Dermis lymphatic vessel endothelial cell (primary cell): Measurements from ENCODE around the gene SLC27A1. TPM values are rescaled to one million over a fixed set of nuclear protein-coding genes. Genes with fewer than 3 reads are reported as not detected.

Experiments used
- total RNA-seq: library from RNA; depleted of rRNA; stranded (reverse); fragments of >200 nt; gene quantifications from 2 replicates; pipeline ENCODE4 v1.2.1, GENCODE V29; 2014

SLC27A1 gene
- total RNA-seq = 18.3 and 23.0 TPM in 2 replicates

GRCh38 chr19:17470068-17470841 is at the start of gene SLC27A1:
SLC27A1 (plus strand) TSS chr19:17470524; CDS start chr19:17470541, 17 bp downstream.

GRCh38 chr19:17448131-17448967 is 22.0 kb upstream of the SLC27A1 start, which contains the start of gene TMEM221:
TMEM221 (minus strand) TSS chr19:17448668; CDS start chr19:17448462, 206 bp downstream.

GRCh38 chr19:17460372-17461230 is 9.7 kb upstream of the SLC27A1 start, which contains the start of gene NXNL1:
NXNL1 (minus strand) TSS chr19:17460926; CDS start chr19:17460869, 57 bp downstream.

GRCh38 chr19:17555480-17555928 is 85.2 kb downstream of the SLC27A1 start, which contains the start of gene COLGALT1:
COLGALT1 (plus strand) TSS chr19:17555649; CDS start chr19:17555714, 65 bp downstream.

Other genes with a start within 250 kb of the SLC27A1 start
- 3.5 and 7.2 TPM in 2 replicates for gene OCEL1, start 244.3 kb upstream of the SLC27A1 start, total RNA-seq
- gene NR2F6, start 224.6 kb upstream of the SLC27A1 start, total RNA-seq = 26.0 and 27.7 TPM in 2 replicates
- 33.1 and 37.3 TPM in 2 replicates for gene USHBP1, start 205.8 kb upstream of the SLC27A1 start, total RNA-seq
- gene BABAM1, start 203.1 kb upstream of the SLC27A1 start, total RNA-seq = 57.4 and 70.9 TPM in 2 replicates
- 0.33 and 0.43 TPM in 2 replicates for gene ANKLE1, start 188.6 kb upstream of the SLC27A1 start, total RNA-seq
- 4.7 and 7.6 TPM in 2 replicates for gene ABHD8, start 167.1 kb upstream of the SLC27A1 start, total RNA-seq
- gene MRPL34, start 164.7 kb upstream of the SLC27A1 start, total RNA-seq = 34.4 and 37.2 TPM in 2 replicates
- 19.7 and 26.3 TPM in 2 replicates for gene DDA1, start 161.0 kb upstream of the SLC27A1 start, total RNA-seq
- gene ANO8, start 135.7 kb upstream of the SLC27A1 start, total RNA-seq = 2.2 TPM in 2 replicates
- 6.4 and 8.7 TPM in 2 replicates for gene GTPBP3, start 133.0 kb upstream of the SLC27A1 start, total RNA-seq
- 15.4 and 63.3 TPM in 2 replicates for gene PLVAP, start 93.2 kb upstream of the SLC27A1 start, total RNA-seq
- gene CCDC194, start 76.3 kb upstream of the SLC27A1 start, total RNA-seq = not detected in 2 replicates
- 0.34 and 0.43 TPM in 2 replicates for gene BST2, start 64.9 kb upstream of the SLC27A1 start, total RNA-seq
- 32.3 and 37.5 TPM in 2 replicates for gene MVB12A, start 50.5 kb upstream of the SLC27A1 start, total RNA-seq
- 0.09 TPM in 1 of 2 replicates, not detected in the other for gene TMEM221, start 21.9 kb upstream of the SLC27A1 start, total RNA-seq
- not detected in 2 replicates for gene NXNL1, start 9.6 kb upstream of the SLC27A1 start, total RNA-seq
- gene PGLS, start 41.1 kb downstream of the SLC27A1 start, total RNA-seq = 38.8 and 40.9 TPM in 2 replicates
- 31.7 and 37.9 TPM in 2 replicates for gene COLGALT1, start 85.1 kb downstream of the SLC27A1 start, total RNA-seq
- under 0.01 and 0.11 TPM in 2 replicates for gene UNC13A, start 217.8 kb downstream of the SLC27A1 start, total RNA-seq
- gene MAP1S, start 249.0 kb downstream of the SLC27A1 start, total RNA-seq = 24.2 and 35.8 TPM in 2 replicates